Coronary artery (tissue), 2 donors: Measurements from ENCODE around the gene ASGR1.
"Not testable (repeated sequence)": the region's sequence is repeated elsewhere in the genome, so short reads cannot be mapped to it uniquely, and the experiment has no call there.

Source experiments
- DNase-seq: peaks from one replicate; pipeline ENCODE4 v3.0.0-alpha.2; 2017; ENCODE audit warnings: low spot score
- H3K27ac ChIP-seq, 2 donors: fragments of 200-600 bp; sonication (generic); one replicate each; pipeline ENCODE4 v1.5.1; 2016 to 2019
- H3K4me3 ChIP-seq: fragments of 200-600 bp; sonication (generic); 2 replicates; pipeline ENCODE4 v1.5.1; 2016; ENCODE audit warnings: mild to moderate bottlenecking, moderate library complexity
- TF ChIP-seq, protein P1 (sequence below): fragments of 200-600 bp; sonication (generic); IDR thresholded peaks from one replicate; pipeline ENCODE4 v1.5.1; 2019; ENCODE audit warnings: antibody characterized with exemption

The ASGR1 gene

DNA sequence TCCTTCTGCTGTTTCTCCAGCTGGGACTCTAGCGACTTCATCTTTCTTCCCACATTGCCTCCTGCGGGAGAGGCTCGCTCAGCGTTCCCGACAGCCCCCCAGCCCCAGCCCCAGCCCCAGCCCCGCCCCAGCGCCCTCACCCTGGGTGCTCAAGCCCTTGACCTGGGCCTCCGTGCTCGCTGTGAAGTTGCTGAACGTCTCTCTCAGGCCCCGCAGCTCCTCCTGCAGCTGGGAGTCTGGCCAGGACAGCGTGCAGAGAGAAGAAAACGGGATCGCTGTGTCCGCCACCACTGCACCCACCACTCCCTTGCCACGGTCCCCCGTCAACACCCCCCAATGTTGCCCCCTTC lies 2.4 kb downstream of the ASGR1 start:
- H3K4me3 ChIP-seq, result peak overlapping the region; percentile 60
- TF ChIP-seq, protein P1, sequence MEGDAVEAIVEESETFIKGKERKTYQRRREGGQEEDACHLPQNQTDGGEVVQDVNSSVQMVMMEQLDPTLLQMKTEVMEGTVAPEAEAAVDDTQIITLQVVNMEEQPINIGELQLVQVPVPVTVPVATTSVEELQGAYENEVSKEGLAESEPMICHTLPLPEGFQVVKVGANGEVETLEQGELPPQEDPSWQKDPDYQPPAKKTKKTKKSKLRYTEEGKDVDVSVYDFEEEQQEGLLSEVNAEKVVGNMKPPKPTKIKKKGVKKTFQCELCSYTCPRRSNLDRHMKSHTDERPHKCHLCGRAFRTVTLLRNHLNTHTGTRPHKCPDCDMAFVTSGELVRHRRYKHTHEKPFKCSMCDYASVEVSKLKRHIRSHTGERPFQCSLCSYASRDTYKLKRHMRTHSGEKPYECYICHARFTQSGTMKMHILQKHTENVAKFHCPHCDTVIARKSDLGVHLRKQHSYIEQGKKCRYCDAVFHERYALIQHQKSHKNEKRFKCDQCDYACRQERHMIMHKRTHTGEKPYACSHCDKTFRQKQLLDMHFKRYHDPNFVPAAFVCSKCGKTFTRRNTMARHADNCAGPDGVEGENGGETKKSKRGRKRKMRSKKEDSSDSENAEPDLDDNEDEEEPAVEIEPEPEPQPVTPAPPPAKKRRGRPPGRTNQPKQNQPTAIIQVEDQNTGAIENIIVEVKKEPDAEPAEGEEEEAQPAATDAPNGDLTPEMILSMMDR, result no peak
- no peak for DNase-seq
- no peak overlapping the region for H3K27ac ChIP-seq

DNA sequence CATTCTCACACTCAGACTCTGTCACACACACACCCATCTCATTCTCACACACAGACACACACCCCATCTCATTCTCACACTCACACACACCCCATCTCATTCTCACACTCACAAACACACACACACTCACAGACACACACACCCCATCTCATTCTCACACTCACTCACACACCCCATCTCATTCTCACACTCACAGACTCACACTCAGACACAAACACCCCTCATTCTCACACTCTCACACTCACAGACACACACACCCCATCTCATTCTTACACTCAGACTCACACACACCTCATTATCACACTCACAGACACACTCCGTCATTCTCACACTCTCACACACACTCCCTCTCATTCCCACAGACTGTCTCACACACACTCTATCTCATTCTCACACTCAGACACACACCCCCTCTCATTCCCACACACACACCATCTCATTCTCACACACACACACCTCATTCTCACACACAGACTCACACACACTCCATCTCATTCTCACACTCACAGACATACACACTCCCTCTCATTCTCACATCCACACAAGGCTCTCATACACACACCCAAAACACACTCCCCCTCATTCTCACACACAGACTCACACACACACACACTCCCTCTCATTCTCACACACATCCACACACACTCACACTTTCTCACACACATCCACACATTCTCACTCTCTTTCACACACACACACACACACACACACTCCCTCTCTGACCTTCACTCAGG lies 2.9 kb downstream of the ASGR1 start:
- Histone ChIP-seq H3K4me3 (no peak overlapping the region), H3K27ac (no peak overlapping the region)
- DNase-seq, result no peak
- TF ChIP-seq, protein P1, result no peak

DNA sequence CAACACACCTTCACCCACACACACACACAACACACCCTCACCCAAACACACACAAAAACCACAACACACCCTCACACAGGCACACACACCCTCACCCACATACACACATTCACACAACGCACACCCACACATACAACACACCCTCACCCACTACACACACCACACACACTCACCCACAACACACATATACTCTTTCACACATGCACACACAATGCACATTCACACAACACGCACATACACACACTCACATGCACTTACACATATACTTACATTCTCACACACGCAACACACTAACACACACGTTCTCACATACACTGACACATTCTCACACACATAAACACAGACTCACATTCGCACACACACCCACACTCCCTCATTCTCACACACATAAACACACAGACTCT lies 3.8 kb downstream of the ASGR1 start:
- TF ChIP-seq, protein P1, result no peak
- Histone ChIP-seq H3K27ac (no peak overlapping the region), H3K4me3 (no peak overlapping the region)
- no peak for DNase-seq

DNA sequence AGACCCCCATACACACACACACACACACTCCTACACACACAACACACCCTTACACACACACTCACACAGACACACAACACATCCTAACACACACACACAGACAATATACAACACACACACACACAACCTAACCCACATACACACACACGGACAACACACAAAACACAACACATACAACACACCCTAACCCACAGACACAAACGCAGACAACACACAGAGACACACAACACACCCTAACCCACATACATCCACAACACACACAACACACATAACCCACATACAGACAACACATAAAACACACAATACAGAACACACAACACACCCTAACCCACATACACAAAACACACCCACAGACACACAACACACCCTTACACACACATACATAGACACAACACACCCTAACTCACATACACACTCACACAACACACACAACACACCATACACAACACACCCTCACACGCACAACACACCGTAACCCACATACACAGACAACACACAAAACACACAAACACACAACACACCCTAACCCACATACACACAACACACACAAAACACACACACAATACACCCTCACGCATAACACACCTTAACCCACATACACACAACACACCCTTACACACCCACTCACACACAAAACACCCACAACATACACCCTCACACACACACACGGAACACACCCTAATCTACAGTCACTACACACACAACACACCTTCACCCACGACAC lies 4.4 kb downstream of the ASGR1 start:
- Histone ChIP-seq H3K4me3 (peak overlapping the region; percentile 11), H3K27ac (no peak overlapping the region)
- TF ChIP-seq, protein P1, result no peak
- no peak for DNase-seq

DNA sequence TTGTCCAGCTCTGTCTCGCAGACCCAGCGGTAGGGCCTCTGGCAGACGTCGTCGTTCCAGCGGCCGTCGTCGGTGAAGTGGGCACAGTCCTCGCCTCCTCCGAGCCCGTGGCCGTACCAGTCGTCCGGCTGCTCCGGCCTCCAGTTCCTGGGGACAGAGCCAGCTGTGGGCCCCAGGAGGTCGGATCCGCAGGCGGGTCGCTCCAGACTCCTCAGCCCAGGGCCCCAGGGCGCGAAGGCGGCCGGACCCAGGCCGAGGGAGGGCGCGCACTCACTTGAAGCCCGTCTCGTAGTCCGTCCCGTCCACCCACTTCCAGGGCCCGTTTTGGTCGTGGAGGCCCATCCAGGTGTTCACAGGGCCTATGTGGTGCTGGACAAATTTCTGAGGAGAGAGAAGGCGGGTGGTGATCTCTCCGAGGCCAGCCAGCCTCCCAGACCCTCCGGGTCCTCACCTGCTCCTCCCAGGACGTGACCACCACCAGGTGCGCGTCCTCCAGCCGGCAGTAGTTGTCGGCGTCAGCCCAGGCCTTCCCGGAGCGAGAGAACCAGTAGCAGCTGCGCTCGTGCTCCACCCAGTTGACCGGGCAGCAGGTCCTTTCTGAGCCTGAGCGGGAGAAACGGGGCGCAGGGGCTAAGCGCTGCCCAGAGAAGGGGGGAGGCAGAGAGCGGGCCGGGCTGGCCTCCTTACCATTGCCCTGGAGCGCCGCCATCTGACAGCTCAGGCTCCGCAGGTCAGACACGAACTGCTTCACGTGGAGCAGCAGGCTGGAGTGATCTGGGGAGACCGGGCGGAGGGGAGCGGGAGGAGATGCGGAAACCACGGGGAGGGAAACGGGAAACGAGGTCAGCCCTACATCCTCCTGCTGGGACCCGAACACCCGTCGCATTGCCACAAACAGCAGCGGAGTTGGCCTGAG lies 5.2 kb downstream of the ASGR1 start:
- TF ChIP-seq, protein P1, result no peak
- no peak for DNase-seq
- Histone ChIP-seq H3K27ac (no peak overlapping the region), H3K4me3 (peak overlapping the region; percentile 11)

DNA sequence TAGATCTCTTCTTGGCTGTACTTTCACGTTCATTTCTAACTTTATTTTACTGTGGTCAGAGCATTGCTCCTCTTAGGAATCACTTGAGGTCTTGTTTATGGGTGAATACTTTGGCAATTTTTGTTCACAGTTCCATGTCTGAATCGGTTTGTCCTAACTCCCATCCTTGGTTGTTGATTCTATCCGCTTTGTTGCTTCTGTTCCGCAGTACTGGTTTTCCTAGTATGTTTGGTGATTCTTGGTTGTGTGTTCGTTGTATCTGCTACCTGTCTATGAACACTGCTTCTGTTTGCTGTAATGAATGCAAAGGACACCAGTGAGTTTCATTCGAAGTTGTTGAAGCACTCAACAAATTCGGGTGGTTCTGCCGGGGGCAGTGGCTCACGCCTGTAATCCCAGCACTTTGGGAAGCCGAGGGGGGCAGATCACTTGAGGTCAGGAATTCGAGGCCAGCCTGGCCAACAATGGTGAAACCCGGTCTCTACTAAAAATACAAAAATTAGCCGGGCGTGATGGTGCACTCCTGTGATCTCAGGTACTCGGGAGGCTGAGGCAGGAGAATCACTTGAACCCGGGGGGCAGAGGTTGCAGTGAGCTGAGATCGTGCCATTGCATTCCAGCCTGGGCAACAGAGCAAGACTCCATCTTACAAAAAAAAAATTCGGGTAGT lies 6.5 kb downstream of the ASGR1 start:
- H3K4me3 ChIP-seq, H3K27ac ChIP-seq, DNase-seq: not testable (repeated sequence)

DNA sequence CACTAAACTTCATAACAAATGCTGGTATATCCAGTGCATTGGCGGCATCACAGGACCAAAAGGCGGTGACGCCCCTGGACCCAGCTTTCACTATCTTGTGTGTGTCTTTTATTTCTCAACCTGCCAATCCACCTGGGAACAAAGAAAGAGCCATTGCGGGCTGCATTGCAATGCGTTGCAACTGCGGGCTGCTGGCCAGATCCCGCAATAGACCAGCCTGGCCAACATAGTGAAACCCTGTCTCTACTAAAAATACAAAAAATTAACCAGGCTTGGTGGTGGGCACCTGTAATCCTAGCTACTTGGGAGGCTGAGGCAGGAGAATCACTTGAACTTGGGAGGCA lies 9.6 kb downstream of the ASGR1 start:
- DNase-seq, H3K27ac ChIP-seq, H3K4me3 ChIP-seq: not testable (repeated sequence)

DNA sequence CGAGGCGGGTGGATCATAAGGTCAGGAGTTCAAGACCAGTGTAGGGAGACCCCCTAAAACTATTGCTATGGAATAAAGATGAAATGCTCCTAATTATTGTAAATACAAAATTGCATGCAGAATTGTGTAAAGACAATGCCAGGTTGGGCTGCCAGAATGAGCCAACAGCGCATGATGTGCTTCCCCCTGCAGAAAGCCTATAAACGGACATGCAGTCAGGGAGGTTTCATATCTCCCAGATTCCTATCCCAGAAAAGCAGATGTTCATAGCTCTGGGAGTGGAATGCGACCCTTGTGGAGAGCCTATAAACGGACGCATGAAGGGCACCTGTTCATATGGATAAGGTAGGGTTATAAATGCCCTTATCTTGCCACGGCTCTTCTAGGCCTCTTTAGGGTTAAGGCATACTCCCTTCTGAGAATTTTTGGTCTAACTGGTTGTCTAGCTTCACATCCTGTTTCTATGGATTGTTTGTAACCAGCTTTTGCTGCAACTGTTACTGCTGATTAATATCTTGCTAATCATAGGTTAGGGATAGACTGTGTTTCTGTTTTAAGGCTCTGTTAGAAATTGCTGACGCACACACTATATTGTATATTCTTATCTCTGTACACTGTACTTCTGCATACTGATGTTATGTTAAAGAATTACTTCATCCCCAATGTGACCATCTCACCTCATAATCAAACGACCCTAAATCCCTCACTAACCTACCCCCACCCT lies 10.2 kb downstream of the ASGR1 start:
- not testable (repeated sequence) for H3K4me3 ChIP-seq, H3K27ac ChIP-seq, DNase-seq
